ENCODE results near the gene CDC42EP5.
"Not testable (repeated sequence)": the region's sequence is repeated elsewhere in the genome, so short reads cannot be mapped to it uniquely, and the experiment has no call there.

CDC42EP5 gene

GRCh38 chr19:54518844-54519243 lies 45.7 kb upstream of the CDC42EP5 start:
- Histone ChIP-seq H3K79me1 (replicated peaks; ENCODE audit: low read length, poor library complexity, severe bottlenecking) (no peaks in the 10 kb centered on the region), H3K27me3 (ENCODE audit: control insufficient read depth in 1 of 2, insufficient read depth in 1 of 2, low read length in 2 of 2) (no peaks in the 10 kb centered on the region), H3K23ac (ENCODE audit: low read length in 2 of 2) (no peak overlapping the region), H3K4ac (ENCODE audit: low read depth in 1 of 2, low read length in 2 of 2) (no peak overlapping the region), H3K4me3 (ENCODE audit: insufficient read depth in 1 of 2, low read depth in 1 of 2, low read length in 2 of 2) (no peak overlapping the region), H2BK12ac (ENCODE audit: low read length in 2 of 2) (no peak overlapping the region), H4K91ac (ENCODE audit: low read length) (no peak overlapping the region), H3K9me3 (ENCODE audit: control insufficient read depth, low read length) (no peaks in the 10 kb centered on the region), H3K9ac (ENCODE audit: low read length) (no peak overlapping the region), H3K36me3 (ENCODE audit: control insufficient read depth in 1 of 2, insufficient read depth in 2 of 2, low read depth in 1 of 2, low read length in 2 of 2) (no peaks in the 10 kb centered on the region), H4K8ac (ENCODE audit: low read length) (no peak overlapping the region), H2BK120ac (ENCODE audit: low read depth, low read length) (no peak overlapping the region), H2AK5ac (ENCODE audit: low read length, severe bottlenecking) (no peak overlapping the region), H3K18ac (ENCODE audit: low read depth in 1 of 2, low read length in 2 of 2) (no peak overlapping the region), H3K14ac (ENCODE audit: low read length in 2 of 2) (no peak overlapping the region), H3K27ac (ENCODE audit: low read length, poor library complexity, severe bottlenecking) (no peak overlapping the region), H3K4me2 (ENCODE audit: low read length, poor library complexity, severe bottlenecking) (no peak overlapping the region), H2BK15ac (ENCODE audit: low read depth, poor library complexity, severe bottlenecking) (no peak overlapping the region), H2AFZ (ENCODE audit: low read depth, low read length) (no peak overlapping the region), H3K4me1 (ENCODE audit: control insufficient read depth, insufficient read depth, low read depth, low read length) (no peaks in the 10 kb centered on the region), H2BK5ac (ENCODE audit: low read depth, low read length, poor library complexity, severe bottlenecking) (no peak overlapping the region)
- DNase-seq, result no peak
- WGBS, result 67% methylated on average over 3 of the region's 5 CpGs

GRCh38 chr19:54517483-54517882 lies 44.4 kb upstream of the CDC42EP5 start:
- no peaks in the 10 kb centered on the region for H3K79me1 ChIP-seq (replicated peaks; ENCODE audit: low read length, poor library complexity, severe bottlenecking)
- no peak overlapping the region for H2BK15ac ChIP-seq (ENCODE audit: low read depth, poor library complexity, severe bottlenecking)
- no peak overlapping the region for H2BK120ac ChIP-seq (ENCODE audit: low read depth, low read length)
- H3K4me1 ChIP-seq (ENCODE audit: control insufficient read depth, insufficient read depth, low read depth, low read length), result no peaks in the 10 kb centered on the region
- WGBS, result 42% methylated on average over 3 of the region's 4 CpGs
- H3K4me3 ChIP-seq (ENCODE audit: insufficient read depth in 1 of 2, low read depth in 1 of 2, low read length in 2 of 2), result no peak overlapping the region
- H2AFZ ChIP-seq (ENCODE audit: low read depth, low read length), result no peak overlapping the region
- DNase-seq, result peak; percentile 7
- no peak overlapping the region for H4K91ac ChIP-seq (ENCODE audit: low read length)
- no peak overlapping the region for H3K18ac ChIP-seq (ENCODE audit: low read depth in 1 of 2, low read length in 2 of 2)
- H3K9me3 ChIP-seq (ENCODE audit: control insufficient read depth, low read length), result no peaks in the 10 kb centered on the region
- H2AK5ac ChIP-seq (ENCODE audit: low read length, severe bottlenecking), result no peak overlapping the region
- no peak overlapping the region for H3K27ac ChIP-seq (ENCODE audit: low read length, poor library complexity, severe bottlenecking)
- H3K23ac ChIP-seq (ENCODE audit: low read length in 2 of 2), result no peak overlapping the region
- no peak overlapping the region for H4K8ac ChIP-seq (ENCODE audit: low read length)
- no peak overlapping the region for H2BK12ac ChIP-seq (ENCODE audit: low read length in 2 of 2)
- no peak overlapping the region for H3K14ac ChIP-seq (ENCODE audit: low read length in 2 of 2)
- H3K4ac ChIP-seq (ENCODE audit: low read depth in 1 of 2, low read length in 2 of 2), result no peak overlapping the region
- no peaks in the 10 kb centered on the region for H3K27me3 ChIP-seq (ENCODE audit: control insufficient read depth in 1 of 2, insufficient read depth in 1 of 2, low read length in 2 of 2)
- no peak overlapping the region for H2BK5ac ChIP-seq (ENCODE audit: low read depth, low read length, poor library complexity, severe bottlenecking)
- H3K36me3 ChIP-seq (ENCODE audit: control insufficient read depth in 1 of 2, insufficient read depth in 2 of 2, low read depth in 1 of 2, low read length in 2 of 2), result no peaks in the 10 kb centered on the region
- H3K9ac ChIP-seq (ENCODE audit: low read length), result no peak overlapping the region
- H3K4me2 ChIP-seq (ENCODE audit: low read length, poor library complexity, severe bottlenecking), result no peak overlapping the region

- Histone ChIP-seq H3K4me2 (ENCODE audit: low read length, poor library complexity, severe bottlenecking) (no peak overlapping the region), H3K4me3 (ENCODE audit: insufficient read depth in 1 of 2, low read depth in 1 of 2, low read length in 2 of 2) (no peak overlapping the region), H2BK15ac (ENCODE audit: low read depth, poor library complexity, severe bottlenecking) (no peak overlapping the region), H3K36me3 (ENCODE audit: control insufficient read depth in 1 of 2, insufficient read depth in 2 of 2, low read depth in 1 of 2, low read length in 2 of 2) (no peaks in the 10 kb centered on the region), H3K14ac (ENCODE audit: low read length in 2 of 2) (no peak overlapping the region), H2BK5ac (ENCODE audit: low read depth, low read length, poor library complexity, severe bottlenecking) (no peak overlapping the region), H3K9me3 (ENCODE audit: control insufficient read depth, low read length) (no peaks in the 10 kb centered on the region), H2AK5ac (ENCODE audit: low read length, severe bottlenecking) (no peak overlapping the region), H2AFZ (ENCODE audit: low read depth, low read length) (no peak overlapping the region), H4K8ac (ENCODE audit: low read length) (no peak overlapping the region), H3K9ac (ENCODE audit: low read length) (no peak overlapping the region), H2BK120ac (ENCODE audit: low read depth, low read length) (no peak overlapping the region), H3K27ac (ENCODE audit: low read length, poor library complexity, severe bottlenecking) (no peak overlapping the region), H2BK12ac (ENCODE audit: low read length in 2 of 2) (no peak overlapping the region), H3K4me1 (ENCODE audit: control insufficient read depth, insufficient read depth, low read depth, low read length) (no peaks in the 10 kb centered on the region), H3K79me1 (replicated peaks; ENCODE audit: low read length, poor library complexity, severe bottlenecking) (no peaks in the 10 kb centered on the region), H3K4ac (ENCODE audit: low read depth in 1 of 2, low read length in 2 of 2) (no peak overlapping the region), H3K27me3 (ENCODE audit: control insufficient read depth in 1 of 2, insufficient read depth in 1 of 2, low read length in 2 of 2) (no peaks in the 10 kb centered on the region), H3K23ac (ENCODE audit: low read length in 2 of 2) (no peak overlapping the region), H3K18ac (ENCODE audit: low read depth in 1 of 2, low read length in 2 of 2) (no peak overlapping the region), H4K91ac (ENCODE audit: low read length) (no peak overlapping the region)
- DNase-seq, result no peak
- WGBS, result 11% methylated on average over 3 of the region's 3 CpGs
Measured at GRCh38 chr19:54515156-54515555, 42.1 kb upstream of the CDC42EP5 start.

- not testable (repeated sequence) for H3K4me2 ChIP-seq (ENCODE audit: low read length, poor library complexity, severe bottlenecking); H2AK5ac ChIP-seq (ENCODE audit: low read length, severe bottlenecking); H3K23ac ChIP-seq (ENCODE audit: low read length in 2 of 2); H2BK15ac ChIP-seq (ENCODE audit: low read depth, poor library complexity, severe bottlenecking); H2BK12ac ChIP-seq (ENCODE audit: low read length in 2 of 2); H3K36me3 ChIP-seq (ENCODE audit: control insufficient read depth in 1 of 2, insufficient read depth in 2 of 2, low read depth in 1 of 2, low read length in 2 of 2); H3K9ac ChIP-seq (ENCODE audit: low read length); H3K27ac ChIP-seq (ENCODE audit: low read length, poor library complexity, severe bottlenecking); H4K8ac ChIP-seq (ENCODE audit: low read length); H4K91ac ChIP-seq (ENCODE audit: low read length); H3K18ac ChIP-seq (ENCODE audit: low read depth in 1 of 2, low read length in 2 of 2); H3K14ac ChIP-seq (ENCODE audit: low read length in 2 of 2); DNase-seq; H3K4me1 ChIP-seq (ENCODE audit: control insufficient read depth, insufficient read depth, low read depth, low read length); H3K4me3 ChIP-seq (ENCODE audit: insufficient read depth in 1 of 2, low read depth in 1 of 2, low read length in 2 of 2); H2BK120ac ChIP-seq (ENCODE audit: low read depth, low read length); H2BK5ac ChIP-seq (ENCODE audit: low read depth, low read length, poor library complexity, severe bottlenecking); H3K4ac ChIP-seq (ENCODE audit: low read depth in 1 of 2, low read length in 2 of 2); H3K27me3 ChIP-seq (ENCODE audit: control insufficient read depth in 1 of 2, insufficient read depth in 1 of 2, low read length in 2 of 2); H2AFZ ChIP-seq (ENCODE audit: low read depth, low read length); H3K79me1 ChIP-seq (replicated peaks; ENCODE audit: low read length, poor library complexity, severe bottlenecking); H3K9me3 ChIP-seq (ENCODE audit: control insufficient read depth, low read length)
- no CpG with 5 or more reads among the region's 21 CpGs for WGBS
Measured at GRCh38 chr19:54509200-54509940, 36.3 kb upstream of the CDC42EP5 start.

Data from mesenchymal stem cell (in vitro differentiated cells and primary cell).